Sigmoid colon (tissue), 7 donors: ENCODE results near the gene SECTM1. TPM values are rescaled to one million over a fixed set of nuclear protein-coding genes. Genes with fewer than 3 reads are reported as not detected.

Experiments
- DNase-seq: peaks from one replicate; pipeline ENCODE4 v3.0.0-alpha.2; 2019
- H3K27ac ChIP-seq, 4 donors: fragments of 200-600 bp; sonication (generic); one replicate each; pipeline ENCODE4 v1.5.1; 2016 to 2019; ENCODE audit warnings: mild to moderate bottlenecking in 1 of 4
- H3K27me3 ChIP-seq, 3 donors: fragments of 200-600 bp; sonication (generic); one replicate each; pipeline ENCODE4 v1.5.1; 2019; ENCODE audit warnings: mild to moderate bottlenecking in 1 of 3
- H3K36me3 ChIP-seq, 4 donors: fragments of 200-600 bp; sonication (generic); one replicate each; pipeline ENCODE4 v1.5.1; 2016 to 2019
- H3K4me1 ChIP-seq, 4 donors: fragments of 200-600 bp; sonication (generic); one replicate each; pipeline ENCODE4 v1.5.1; 2017 to 2019
- H3K4me3 ChIP-seq, 4 donors: fragments of 200-600 bp; sonication (generic); one replicate each; pipeline ENCODE4 v1.5.1; 2017 to 2019; ENCODE audit warnings: mild to moderate bottlenecking in 2 of 4, moderate library complexity in 1 of 4
- H3K9me3 ChIP-seq, 4 donors: fragments of 200-600 bp in 3 of 4; sonication (generic) in 3 of 4; one replicate each; pipeline versions ENCODE4 v1.5.1 to v1.6.1; 2013 to 2019
- CTCF ChIP-seq, 4 experiments: fragments of 450-650 bp in 3 of 4; fragments of 200-600 bp in 1 of 4; IDR thresholded peaks; one replicate each; pipeline ENCODE4 v1.5.1; 2016 to 2019; ENCODE audit warnings: antibody characterized with exemption in 4 of 4, mild to moderate bottlenecking in 3 of 4, moderate library complexity in 2 of 4
- EP300 ChIP-seq, 4 donors: sonication (generic); formaldehyde crosslinking; IDR thresholded peaks; one replicate each; pipeline ENCODE4 v1.6.1; 2017; ENCODE audit warnings: antibody characterized with exemption in 4 of 4
- POLR2A ChIP-seq, 2 donors: fragments of 450-650 bp; IDR thresholded peaks; one replicate each; pipeline ENCODE4 v1.6.1; 2016; ENCODE audit warnings: antibody characterized with exemption in 2 of 2, mild to moderate bottlenecking in 2 of 2, moderate library complexity in 2 of 2
- POLR2AphosphoS5 ChIP-seq, 4 donors: sonication (generic); formaldehyde crosslinking; IDR thresholded peaks; one replicate each; pipeline ENCODE4 v1.6.1; 2017; ENCODE audit warnings: antibody characterized with exemption in 4 of 4
- WGBS, 2 donors: extraction: QIAGEN DNeasy Blood & Tissue Kit; methylation state at CpG; one replicate each; pipeline ENCODE4 v1.1.7; 2013; 5-methylcytosine and 5-hydroxymethylcytosine counted together
- intact Hi-C: fragments of 100-400 bp; cut with DNase I; formaldehyde crosslinking; loops from one replicate; pipeline ENCODE4 v1.15.1; 2023
- polyA plus RNA-seq, 3 donors: library from polyadenylated mRNA; stranded (reverse); fragments of 200-250 nt; gene quantifications; one replicate each; pipeline ENCODE4 v1.2.3, GENCODE V29; 2013
- total RNA-seq, 4 donors: library from RNA; depleted of rRNA; stranded (reverse); fragments of >200 nt; gene quantifications; one replicate each; pipeline ENCODE4 v1.1.0, GENCODE V29; 2016
- donor health status: healthy with polysubstance abuse.
- donor health status: Bipolar disorder and iron deficiency.
- donor health status: healthy.

The SECTM1 gene
- total and polyA plus RNA-seq, 7 donors: 8.4 to 105 (median 56.9) TPM

DNA sequence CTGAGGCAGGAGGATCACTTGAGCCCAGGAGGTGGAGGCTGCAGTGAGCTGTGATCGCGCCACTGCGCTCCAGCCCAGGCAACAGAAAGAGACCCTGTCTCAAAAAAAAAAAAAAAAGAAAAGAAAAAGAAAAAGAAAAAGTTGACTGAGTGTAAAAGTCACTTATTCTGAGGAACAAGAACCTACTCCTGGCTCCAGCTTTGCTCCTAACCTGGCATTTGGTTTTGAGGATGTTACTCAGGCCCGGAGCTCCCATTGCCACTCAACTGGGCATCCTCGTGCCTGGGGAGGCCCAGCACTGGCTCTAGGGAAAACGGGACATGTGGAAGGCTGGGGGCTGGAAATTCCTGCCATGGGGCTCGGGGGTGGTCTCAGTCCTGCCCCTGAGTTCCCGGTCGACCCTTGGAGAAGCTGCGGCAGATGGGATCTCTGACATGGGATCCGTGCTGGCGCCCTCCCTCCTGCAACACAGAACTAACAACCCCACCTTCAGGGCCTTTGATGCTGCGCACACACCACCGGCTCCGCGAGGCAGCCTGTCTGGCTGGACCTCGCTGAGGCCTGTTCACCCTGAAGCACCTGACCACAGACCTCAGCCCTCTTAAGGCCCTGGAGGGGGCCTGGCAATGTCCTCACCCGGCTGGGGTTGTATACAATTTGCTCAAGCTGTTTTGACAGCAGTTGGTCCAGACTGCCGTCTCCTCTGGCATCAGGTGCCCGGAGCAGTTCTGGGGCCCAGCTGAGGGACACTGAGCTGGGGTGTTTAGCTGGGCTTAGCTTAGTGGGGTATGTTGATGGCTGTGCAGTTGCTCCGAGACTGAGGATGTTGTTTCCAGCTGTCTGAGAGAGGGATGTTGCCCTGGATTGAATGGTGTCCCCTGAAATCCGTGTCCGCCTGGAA, 28.5 kb downstream of the SECTM1 start:
- no peaks in the 10 kb centered on the region for H3K27me3 ChIP-seq
- H3K36me3 ChIP-seq: no peaks in the 10 kb centered on the region
- intact Hi-C loops: no loop called here
- WGBS, 2 donors: 87 to 90% methylated on average over 23 of the region's 23 CpGs
- TF ChIP-seq POLR2AphosphoS5 (IDR thresholded peaks at IDR 0.05) (no peak), EP300 (IDR thresholded peaks at IDR 0.05) (no peak), POLR2A (IDR thresholded peaks at IDR 0.05) (no peak), CTCF (IDR thresholded peaks at IDR 0.05) (no peak)
- H3K4me1 ChIP-seq: peaks cover 0 to 7% (median 6%) of the 10 kb centered on the region in 4 donors
- DNase-seq: no peak
- H3K4me3 ChIP-seq: no peak overlapping the region
- peak overlapping the region in 3 of 4 donors; percentile 31 to 74 (median 40) for H3K27ac ChIP-seq
- H3K9me3 ChIP-seq: no peaks in the 10 kb centered on the region

- peaks cover 0 to 7% (median 6%) of the 10 kb centered on the region in 4 donors for H3K4me1 ChIP-seq
- intact Hi-C loops: no loop called here
- no peaks in the 10 kb centered on the region for H3K9me3 ChIP-seq
- no peak overlapping the region for H3K27ac ChIP-seq
- no peak for DNase-seq
- no peaks in the 10 kb centered on the region for H3K27me3 ChIP-seq
- H3K36me3 ChIP-seq: no peaks in the 10 kb centered on the region
- TF ChIP-seq POLR2A (IDR thresholded peaks at IDR 0.05) (no peak), EP300 (IDR thresholded peaks at IDR 0.05) (no peak), POLR2AphosphoS5 (IDR thresholded peaks at IDR 0.05) (no peak), CTCF (IDR thresholded peaks at IDR 0.05) (no peak)
- no peak overlapping the region for H3K4me3 ChIP-seq
- WGBS, 2 donors: 78 to 92% methylated on average over 26 of the region's 26 CpGs
These were observed 29.4 kb downstream of the SECTM1 start for GRCh38 chr17:82303944-82304808.

DNA sequence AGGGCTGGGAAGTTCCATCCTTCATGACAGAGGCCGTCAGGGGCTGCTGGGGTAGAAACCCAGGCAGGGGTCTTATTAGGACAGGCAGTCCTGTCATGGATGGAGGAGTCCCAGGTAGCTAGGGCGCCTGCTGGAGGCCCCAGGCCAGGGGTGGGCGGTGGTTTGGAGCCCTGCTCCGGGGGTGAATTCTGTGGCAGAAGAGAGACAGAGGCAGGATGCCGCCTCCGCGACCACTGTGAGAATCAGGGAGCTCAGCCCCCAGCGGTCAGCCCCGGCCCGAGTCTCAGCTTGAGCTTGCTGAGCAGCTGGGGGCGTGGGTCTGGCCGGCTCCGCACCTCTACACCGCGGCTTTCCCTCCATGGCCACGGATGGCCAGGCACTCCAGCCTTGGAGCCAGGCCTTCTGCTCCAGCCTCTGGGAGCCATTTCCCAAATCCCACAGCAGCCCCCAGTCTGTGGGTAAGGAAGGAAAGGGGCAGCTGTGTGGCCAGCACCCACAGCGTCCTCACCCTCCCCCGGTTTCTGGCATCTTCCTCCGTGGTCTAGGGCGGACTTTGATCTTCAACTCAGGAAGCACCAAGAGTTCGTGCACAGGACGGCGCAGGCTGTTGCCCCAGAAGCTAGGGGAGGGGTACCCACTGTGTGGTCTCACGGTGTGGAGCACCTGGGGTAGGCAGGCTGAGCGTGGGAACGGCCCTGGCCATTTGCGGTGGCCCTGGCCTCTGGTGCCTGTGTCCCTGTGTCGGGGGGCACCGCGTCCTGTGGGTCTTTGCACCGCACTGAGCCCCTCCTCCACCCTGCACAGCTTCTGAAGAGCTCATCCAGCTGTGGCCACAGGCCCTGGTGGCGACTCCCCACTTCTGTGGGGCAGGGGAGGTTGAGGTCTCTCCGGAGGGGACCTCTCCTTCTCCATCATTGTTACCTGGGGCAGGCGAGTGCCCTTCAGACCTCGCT, 30.3 kb downstream of the SECTM1 start:
- WGBS, 2 donors: 54 to 71% methylated on average over 35 of the region's 35 CpGs
- Histone ChIP-seq H3K36me3 (no peaks in the 10 kb centered on the region), H3K27ac (no peak overlapping the region), H3K4me1 (peaks cover 0 to 13% (median 13%) of the 10 kb centered on the region in 4 donors), H3K4me3 (no peak overlapping the region), H3K9me3 (no peaks in the 10 kb centered on the region), H3K27me3 (no peaks in the 10 kb centered on the region)
- intact Hi-C loops: no loop called here
- TF ChIP-seq POLR2A (IDR thresholded peaks at IDR 0.05) (no peak), EP300 (IDR thresholded peaks at IDR 0.05) (no peak), CTCF (IDR thresholded peaks at IDR 0.05) (no peak), POLR2AphosphoS5 (IDR thresholded peaks at IDR 0.05) (no peak)
- DNase-seq: no peak

GRCh38 chr17:82302568-82302963, 31.0 kb downstream of the SECTM1 start:
- Histone ChIP-seq H3K27me3 (no peaks in the 10 kb centered on the region), H3K4me1 (peaks cover 0 to 20% (median 19%) of the 10 kb centered on the region in 4 donors), H3K9me3 (no peaks in the 10 kb centered on the region), H3K27ac (no peak overlapping the region), H3K4me3 (no peak overlapping the region), H3K36me3 (no peaks in the 10 kb centered on the region)
- intact Hi-C loops: no loop called here
- no peak for DNase-seq
- TF ChIP-seq POLR2A (IDR thresholded peaks at IDR 0.05): no peak
- no peak for TF ChIP-seq POLR2AphosphoS5 (IDR thresholded peaks at IDR 0.05)
- no peak for TF ChIP-seq EP300 (IDR thresholded peaks at IDR 0.05)
- no peak for TF ChIP-seq CTCF (IDR thresholded peaks at IDR 0.05)
- WGBS, 2 donors: 64 to 89% methylated on average over 15 of the region's 15 CpGs
